Measurements from ENCODE around the gene ZDHHC18.
"Not testable (repeated sequence)": the region's sequence is repeated elsewhere in the genome, so short reads cannot be mapped to it uniquely, and the experiment has no call there.

ZDHHC18 gene

DNA sequence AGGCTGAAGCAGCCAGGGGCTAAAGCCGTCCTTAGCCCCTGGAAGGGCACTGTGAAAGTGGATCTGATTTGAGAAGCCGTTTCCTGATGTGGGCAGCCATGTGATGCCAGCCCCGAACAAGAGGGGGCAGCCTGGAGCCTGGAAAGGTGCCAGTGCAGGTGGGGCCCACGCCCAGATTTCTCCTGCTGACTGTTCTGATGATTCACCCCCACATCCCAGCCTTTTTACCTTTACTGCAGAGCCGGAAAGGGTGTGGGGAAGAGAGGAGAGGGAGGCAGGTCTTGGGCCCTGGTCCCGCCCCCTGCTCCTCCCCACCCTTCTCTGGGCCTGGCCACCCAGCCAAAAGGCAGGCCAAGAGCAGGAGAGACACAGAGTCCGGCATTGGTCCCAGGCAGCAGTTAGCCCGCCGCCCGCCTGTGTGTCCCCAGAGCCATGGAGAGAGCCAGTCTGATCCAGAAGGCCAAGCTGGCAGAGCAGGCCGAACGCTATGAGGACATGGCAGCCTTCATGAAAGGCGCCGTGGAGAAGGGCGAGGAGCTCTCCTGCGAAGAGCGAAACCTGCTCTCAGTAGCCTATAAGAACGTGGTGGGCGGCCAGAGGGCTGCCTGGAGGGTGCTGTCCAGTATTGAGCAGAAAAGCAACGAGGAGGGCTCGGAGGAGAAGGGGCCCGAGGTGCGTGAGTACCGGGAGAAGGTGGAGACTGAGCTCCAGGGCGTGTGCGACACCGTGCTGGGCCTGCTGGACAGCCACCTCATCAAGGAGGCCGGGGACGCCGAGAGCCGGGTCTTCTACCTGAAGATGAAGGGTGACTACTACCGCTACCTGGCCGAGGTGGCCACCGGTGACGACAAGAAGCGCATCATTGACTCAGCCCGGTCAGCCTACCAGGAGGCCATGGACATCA, 36.5 kb downstream of the ZDHHC18 start, which contains the start of gene SFN:
Gene SFN (plus strand): TSS at position 369 of the 904 bp plus-strand sequence. CDS start 64 bp downstream, at position 433.
- DNase-seq (ENCODE audit: low read depth), result no peak

DNA sequence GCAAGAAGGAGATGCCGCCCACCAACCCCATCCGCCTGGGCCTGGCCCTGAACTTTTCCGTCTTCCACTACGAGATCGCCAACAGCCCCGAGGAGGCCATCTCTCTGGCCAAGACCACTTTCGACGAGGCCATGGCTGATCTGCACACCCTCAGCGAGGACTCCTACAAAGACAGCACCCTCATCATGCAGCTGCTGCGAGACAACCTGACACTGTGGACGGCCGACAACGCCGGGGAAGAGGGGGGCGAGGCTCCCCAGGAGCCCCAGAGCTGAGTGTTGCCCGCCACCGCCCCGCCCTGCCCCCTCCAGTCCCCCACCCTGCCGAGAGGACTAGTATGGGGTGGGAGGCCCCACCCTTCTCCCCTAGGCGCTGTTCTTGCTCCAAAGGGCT, 37.2 kb downstream of the ZDHHC18 start:
- Histone ChIP-seq H3K36me3 (ENCODE audit: control insufficient read depth, insufficient read depth, low read length, severe bottlenecking) (no peaks in the 10 kb centered on the region), H3K4me3 (ENCODE audit: low read length) (no peak overlapping the region)
- no peak for DNase-seq (ENCODE audit: low read depth)

More for the DNA sequence above, 36.5 kb downstream of the ZDHHC18 start, which contains the start of gene SFN:
- peak within 1 kb of the TSS; percentile 87 for H3K4me3 ChIP-seq (ENCODE audit: low read length)
- H3K9ac ChIP-seq (ENCODE audit: low read length), result peak within 1 kb of the TSS; percentile 85
- H3K27me3 ChIP-seq (replicated peaks; ENCODE audit: control insufficient read depth, insufficient read depth, low read length), result no peaks in the 10 kb centered on the region
- H3K36me3 ChIP-seq (ENCODE audit: control insufficient read depth, insufficient read depth, low read length, severe bottlenecking), result no peaks in the 10 kb centered on the region
- peaks cover 10% of the 10 kb centered on the region for H3K4me1 ChIP-seq (ENCODE audit: control insufficient read depth, insufficient read depth, low read length)
- no peaks in the 10 kb centered on the region for H3K9me3 ChIP-seq (ENCODE audit: control insufficient read depth, low read length)

DNA sequence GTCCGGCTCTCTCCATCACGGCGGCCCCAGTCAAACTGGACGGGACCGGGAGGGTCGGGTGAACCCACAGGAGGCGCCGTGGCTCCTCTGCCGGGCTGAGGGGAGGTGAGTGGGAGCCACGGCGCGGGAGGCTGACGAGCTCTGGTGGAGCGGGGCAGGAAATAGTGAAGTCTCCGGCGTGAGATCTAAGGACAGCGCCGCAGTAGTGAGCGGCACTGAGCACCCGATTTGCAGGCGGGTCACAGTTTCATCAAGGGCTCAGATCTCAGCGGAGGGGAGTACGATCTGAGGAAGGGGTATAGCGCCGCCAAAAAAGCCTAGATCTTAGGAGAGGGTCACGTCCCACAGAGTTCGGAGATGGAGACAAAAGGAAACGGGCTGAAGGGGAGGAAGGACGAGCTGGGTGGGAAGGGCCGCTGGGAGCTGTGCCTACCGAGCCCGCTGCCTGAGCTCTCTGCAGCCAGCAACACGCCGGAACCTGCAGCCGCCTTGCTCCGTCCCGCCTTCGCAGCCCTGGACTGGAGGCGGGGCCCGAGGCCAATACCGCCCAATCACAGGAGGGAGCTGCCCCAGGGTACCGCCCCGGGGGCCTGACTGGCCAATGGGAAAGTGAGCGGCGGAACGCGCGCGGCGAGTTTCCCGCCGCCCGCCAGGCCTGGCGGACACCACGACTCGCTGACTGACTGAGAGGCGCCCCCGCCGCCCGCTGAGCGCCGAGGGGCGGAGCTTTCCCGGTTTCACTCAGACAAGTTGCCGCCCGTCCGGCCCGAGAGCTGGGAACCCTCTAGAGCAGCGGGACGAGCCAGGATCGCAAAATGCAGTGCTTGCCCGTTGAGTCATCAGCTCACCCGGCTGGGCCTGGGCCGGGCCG, 38.4 kb downstream of the ZDHHC18 start:
- Histone ChIP-seq H3K9me3 (ENCODE audit: control insufficient read depth, low read length) (no peaks in the 10 kb centered on the region), H3K9ac (ENCODE audit: low read length) (peak overlapping the region; percentile 85), H3K36me3 (ENCODE audit: control insufficient read depth, insufficient read depth, low read length, severe bottlenecking) (no peaks in the 10 kb centered on the region), H3K27me3 (replicated peaks; ENCODE audit: control insufficient read depth, insufficient read depth, low read length) (no peaks in the 10 kb centered on the region), H3K4me1 (ENCODE audit: control insufficient read depth, insufficient read depth, low read length) (peaks cover 10% of the 10 kb centered on the region), H3K4me3 (ENCODE audit: low read length) (peak overlapping the region; percentile 87)
- peak; percentile 98 for DNase-seq (ENCODE audit: low read depth)

More for the DNA sequence above, 37.2 kb downstream of the ZDHHC18 start:
- Histone ChIP-seq H3K9me3 (ENCODE audit: control insufficient read depth, low read length) (no peaks in the 10 kb centered on the region), H3K27me3 (replicated peaks; ENCODE audit: control insufficient read depth, insufficient read depth, low read length) (no peaks in the 10 kb centered on the region), H3K4me1 (ENCODE audit: control insufficient read depth, insufficient read depth, low read length) (peaks cover 10% of the 10 kb centered on the region), H3K9ac (ENCODE audit: low read length) (no peak overlapping the region)

DNA sequence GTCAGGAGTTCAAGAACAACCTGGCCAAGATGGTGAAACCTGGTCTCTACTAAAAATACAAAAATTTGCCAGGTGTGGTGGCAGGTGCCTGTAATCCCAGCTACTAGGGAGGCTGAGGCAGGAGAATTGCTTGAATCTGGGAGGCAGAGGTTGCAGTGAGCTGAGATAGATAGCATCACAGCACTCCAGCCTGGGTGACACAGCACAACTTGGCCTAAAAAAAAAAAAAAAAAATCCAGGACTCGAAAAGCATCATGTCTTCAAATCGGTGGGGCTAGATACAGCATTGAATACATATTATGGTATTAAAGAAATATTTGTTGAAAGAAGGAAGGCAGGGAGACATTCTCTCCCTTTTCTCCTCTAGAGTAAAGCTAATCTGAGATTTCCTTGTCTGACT, 46.6 kb downstream of the ZDHHC18 start:
- H3K27me3 ChIP-seq (replicated peaks; ENCODE audit: control insufficient read depth, insufficient read depth, low read length); H3K9me3 ChIP-seq (ENCODE audit: control insufficient read depth, low read length); H3K4me3 ChIP-seq (ENCODE audit: low read length); H3K9ac ChIP-seq (ENCODE audit: low read length); H3K4me1 ChIP-seq (ENCODE audit: control insufficient read depth, insufficient read depth, low read length); H3K36me3 ChIP-seq (ENCODE audit: control insufficient read depth, insufficient read depth, low read length, severe bottlenecking); DNase-seq (ENCODE audit: low read depth): not testable (repeated sequence)

DNA sequence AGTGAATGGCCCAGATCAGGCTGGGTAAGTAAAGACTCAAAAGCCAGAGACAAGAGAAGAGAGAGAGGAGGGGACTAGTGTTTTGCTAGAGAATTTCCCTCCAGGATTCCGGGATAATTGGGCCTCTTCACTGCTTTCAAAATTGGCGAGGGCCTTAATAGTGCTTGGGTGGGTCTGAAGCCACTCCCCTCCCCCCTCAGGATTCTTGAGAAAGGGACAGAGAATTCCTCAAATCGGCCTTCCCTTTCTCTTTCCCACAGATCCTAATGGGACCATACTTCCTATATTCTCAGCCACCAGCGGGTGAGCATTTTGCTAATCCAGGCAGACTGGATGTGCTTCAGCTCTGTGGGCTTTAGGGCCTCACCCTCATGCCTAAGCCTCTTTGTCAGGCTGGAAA, 48.4 kb downstream of the ZDHHC18 start:
- no peak overlapping the region for H3K9ac ChIP-seq (ENCODE audit: low read length)
- no peak overlapping the region for H3K4me3 ChIP-seq (ENCODE audit: low read length)
- no peak for DNase-seq (ENCODE audit: low read depth)

DNA sequence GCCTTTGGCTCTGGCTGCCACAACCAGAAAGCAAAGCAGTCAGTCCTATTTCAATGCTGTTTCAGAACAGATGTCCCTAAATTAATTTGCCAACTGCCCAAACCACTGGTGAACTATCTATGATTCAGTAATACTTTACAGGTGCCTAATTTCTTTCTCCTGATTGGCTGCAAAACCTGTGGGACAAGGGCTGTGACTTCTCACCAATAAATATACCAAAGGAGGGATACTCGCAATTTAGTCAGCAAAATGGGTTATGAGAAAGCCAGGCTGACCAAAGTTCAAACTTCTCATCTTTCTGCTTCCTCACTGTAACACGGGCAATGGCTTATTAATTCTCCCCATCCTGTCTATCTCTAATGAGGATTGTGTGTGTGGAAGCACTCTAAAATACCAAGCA, 50.8 kb downstream of the ZDHHC18 start:
- no peaks in the 10 kb centered on the region for H3K9me3 ChIP-seq (ENCODE audit: control insufficient read depth, low read length)
- H3K9ac ChIP-seq (ENCODE audit: low read length), result peak overlapping the region; percentile 13
- H3K4me1 ChIP-seq (ENCODE audit: control insufficient read depth, insufficient read depth, low read length), result peaks cover 7% of the 10 kb centered on the region
- H3K36me3 ChIP-seq (ENCODE audit: control insufficient read depth, insufficient read depth, low read length, severe bottlenecking), result peaks cover 39% of the 10 kb centered on the region
- no peak overlapping the region for H3K4me3 ChIP-seq (ENCODE audit: low read length)
- no peak for DNase-seq (ENCODE audit: low read depth)
- no peaks in the 10 kb centered on the region for H3K27me3 ChIP-seq (replicated peaks; ENCODE audit: control insufficient read depth, insufficient read depth, low read length)

More for the DNA sequence above, 48.4 kb downstream of the ZDHHC18 start:
- Histone ChIP-seq H3K27me3 (replicated peaks; ENCODE audit: control insufficient read depth, insufficient read depth, low read length) (no peaks in the 10 kb centered on the region), H3K9me3 (ENCODE audit: control insufficient read depth, low read length) (no peaks in the 10 kb centered on the region), H3K36me3 (ENCODE audit: control insufficient read depth, insufficient read depth, low read length, severe bottlenecking) (peaks cover 16% of the 10 kb centered on the region), H3K4me1 (ENCODE audit: control insufficient read depth, insufficient read depth, low read length) (peaks cover 7% of the 10 kb centered on the region)

DNA sequence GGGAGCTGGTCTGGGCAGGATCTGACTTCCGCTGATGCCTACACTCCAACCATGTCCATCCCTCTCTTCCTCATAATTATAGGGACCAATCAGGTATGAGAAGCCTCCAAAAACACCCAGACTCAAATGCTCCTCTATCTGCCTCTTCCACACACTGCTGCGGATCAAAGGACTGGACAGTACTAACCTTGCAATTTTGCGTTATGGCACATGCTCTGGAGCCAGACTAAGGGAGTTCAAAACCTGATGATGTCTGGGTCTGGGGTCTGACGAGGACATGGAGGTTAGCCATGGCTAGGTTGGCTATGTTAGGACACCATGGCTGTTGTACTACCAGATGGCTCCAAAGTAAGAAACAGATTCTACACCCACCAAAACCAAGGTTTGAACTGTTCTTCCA, 53.3 kb downstream of the ZDHHC18 start:
- no peak for DNase-seq (ENCODE audit: low read depth)
- H3K9ac ChIP-seq (ENCODE audit: low read length), result no peak overlapping the region

GRCh38 chr1:26881611-26882010, 55.1 kb downstream of the ZDHHC18 start:
- not testable (repeated sequence) for H3K27me3 ChIP-seq (replicated peaks; ENCODE audit: control insufficient read depth, insufficient read depth, low read length); H3K9me3 ChIP-seq (ENCODE audit: control insufficient read depth, low read length); H3K4me1 ChIP-seq (ENCODE audit: control insufficient read depth, insufficient read depth, low read length); H3K9ac ChIP-seq (ENCODE audit: low read length); DNase-seq (ENCODE audit: low read depth); H3K4me3 ChIP-seq (ENCODE audit: low read length)
- peaks cover 76% of the 10 kb centered on the region for H3K36me3 ChIP-seq (ENCODE audit: control insufficient read depth, insufficient read depth, low read length, severe bottlenecking)

More for the DNA sequence above, 53.3 kb downstream of the ZDHHC18 start:
- H3K9me3 ChIP-seq (ENCODE audit: control insufficient read depth, low read length), result no peaks in the 10 kb centered on the region
- H3K4me3 ChIP-seq (ENCODE audit: low read length), result no peak overlapping the region
- peaks cover 63% of the 10 kb centered on the region for H3K36me3 ChIP-seq (ENCODE audit: control insufficient read depth, insufficient read depth, low read length, severe bottlenecking)
- peaks cover 7% of the 10 kb centered on the region for H3K4me1 ChIP-seq (ENCODE audit: control insufficient read depth, insufficient read depth, low read length)
- no peaks in the 10 kb centered on the region for H3K27me3 ChIP-seq (replicated peaks; ENCODE audit: control insufficient read depth, insufficient read depth, low read length)

DNA sequence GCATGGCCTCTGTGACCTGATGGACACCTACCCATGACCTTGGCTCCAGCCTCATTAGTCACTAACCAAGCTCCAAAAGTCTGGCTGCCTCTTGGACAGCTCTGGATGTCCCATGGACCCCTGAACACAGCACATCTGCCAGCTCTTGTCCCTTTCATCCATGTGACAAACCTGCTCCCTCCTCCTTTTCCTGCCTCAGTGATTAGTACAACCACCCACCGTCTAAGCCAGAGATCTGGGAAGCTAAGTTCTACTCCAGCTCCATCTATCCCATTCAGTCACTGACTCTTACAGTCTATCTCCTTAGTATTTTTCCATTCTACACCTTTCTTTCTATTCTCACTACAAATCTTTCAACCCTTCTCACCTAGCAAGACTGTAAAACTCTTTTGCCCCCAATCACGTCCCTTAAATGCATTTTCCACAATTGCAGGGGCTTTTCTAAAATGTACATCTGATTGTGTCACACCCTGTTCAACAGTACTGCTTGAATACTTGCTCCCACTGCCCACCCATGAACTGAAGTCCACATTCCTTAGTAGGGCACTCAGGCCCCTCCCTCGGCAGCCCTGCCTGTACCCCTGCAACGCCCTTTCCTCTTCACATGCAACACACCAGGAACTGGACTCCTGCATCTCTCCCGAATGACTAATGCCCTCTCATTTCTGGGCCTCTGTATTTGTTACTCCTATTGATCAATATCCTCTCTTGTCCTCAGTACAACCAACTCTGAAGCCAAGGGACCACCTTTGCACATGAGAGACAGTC, 56.4 kb downstream of the ZDHHC18 start:
- Histone ChIP-seq H3K9me3 (ENCODE audit: control insufficient read depth, low read length) (no peaks in the 10 kb centered on the region), H3K4me3 (ENCODE audit: low read length) (no peak overlapping the region), H3K27me3 (replicated peaks; ENCODE audit: control insufficient read depth, insufficient read depth, low read length) (no peaks in the 10 kb centered on the region), H3K36me3 (ENCODE audit: control insufficient read depth, insufficient read depth, low read length, severe bottlenecking) (peaks cover 77% of the 10 kb centered on the region), H3K4me1 (ENCODE audit: control insufficient read depth, insufficient read depth, low read length) (peaks cover under 1% of the 10 kb centered on the region), H3K9ac (ENCODE audit: low read length) (no peak overlapping the region)
- no peak for DNase-seq (ENCODE audit: low read depth)

DNA sequence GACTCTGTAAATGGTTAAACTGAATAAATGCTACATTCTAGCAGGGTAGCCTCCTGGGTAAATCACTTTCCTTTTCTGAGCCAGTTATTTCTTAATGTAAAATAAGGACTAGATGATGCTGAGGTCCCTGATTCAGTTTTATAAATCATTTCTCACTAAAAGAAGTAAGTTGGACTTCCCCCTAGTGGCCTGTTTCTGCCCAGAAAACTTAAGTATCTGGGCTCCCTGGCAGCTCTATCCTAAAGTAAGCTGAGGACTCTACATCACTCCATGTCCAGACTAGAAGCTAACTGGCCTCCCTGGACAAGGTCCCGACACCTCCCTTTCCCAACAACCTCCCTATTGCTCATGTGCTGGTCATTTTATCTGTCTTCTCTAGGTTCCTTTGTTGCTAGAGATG, 60.6 kb downstream of the ZDHHC18 start:
- peaks cover 58% of the 10 kb centered on the region for H3K36me3 ChIP-seq (ENCODE audit: control insufficient read depth, insufficient read depth, low read length, severe bottlenecking)
- H3K4me3 ChIP-seq (ENCODE audit: low read length), result no peak overlapping the region
- H3K27me3 ChIP-seq (replicated peaks; ENCODE audit: control insufficient read depth, insufficient read depth, low read length), result no peaks in the 10 kb centered on the region
- peaks cover 15% of the 10 kb centered on the region for H3K4me1 ChIP-seq (ENCODE audit: control insufficient read depth, insufficient read depth, low read length)
- peak; percentile 71 for DNase-seq (ENCODE audit: low read depth)
- no peaks in the 10 kb centered on the region for H3K9me3 ChIP-seq (ENCODE audit: control insufficient read depth, low read length)
- H3K9ac ChIP-seq (ENCODE audit: low read length), result no peak overlapping the region
